Spleen (tissue), 11 donors: ENCODE results near the gene FAM3C. TPM values are rescaled to one million over a fixed set of nuclear protein-coding genes. Genes with fewer than 3 reads are reported as not detected.

Experiments
- DNase-seq: peaks from one replicate; pipeline ENCODE4 v3.0.0-alpha.2; 2020
- H3K27ac ChIP-seq, 8 donors: fragments of 200-600 bp; sonication (generic) in 7 of 8; 1 replicate in 4 of 8; 2 replicates in 4 of 8; pipeline versions ENCODE4 v1.5.0 to v1.8.0; 2016 to 2021; ENCODE audit warnings: inconsistent platforms in 4 of 8, mild to moderate bottlenecking in 4 of 8, moderate library complexity in 1 of 8
- H3K27me3 ChIP-seq, 7 donors: fragments of 200-600 bp; sonication (generic) in 6 of 7; replicated peaks in 1 of 7; 1 replicate in 4 of 7; 2 replicates in 3 of 7; pipeline versions ENCODE4 v1.5.0 to v1.8.0; 2016 to 2021; ENCODE audit warnings: inconsistent platforms in 3 of 7, mild to moderate bottlenecking in 1 of 7
- H3K36me3 ChIP-seq, 6 donors: fragments of 200-600 bp; sonication (generic) in 5 of 6; 1 replicate in 4 of 6; 2 replicates in 2 of 6; pipeline versions ENCODE4 v1.5.0 to v1.8.0; 2016 to 2021; ENCODE audit warnings: inconsistent platforms in 2 of 6
- H3K4me1 ChIP-seq, 6 donors: fragments of 200-600 bp; sonication (generic) in 5 of 6; 1 replicate in 3 of 6; 2 replicates in 3 of 6; pipeline versions ENCODE4 v1.5.0 to v1.8.0; 2016 to 2021; ENCODE audit warnings: inconsistent platforms in 3 of 6
- H3K4me3 ChIP-seq, 8 donors: fragments of 200-600 bp; sonication (generic) in 7 of 8; 1 replicate in 4 of 8; 2 replicates in 4 of 8; pipeline versions ENCODE4 v1.5.0 to v1.8.0; 2016 to 2021; ENCODE audit warnings: inconsistent platforms in 4 of 8, mild to moderate bottlenecking in 4 of 8, moderate library complexity in 2 of 8
- H3K9me3 ChIP-seq, 8 donors: fragments of 200-600 bp; sonication (generic) in 7 of 8; 1 replicate in 4 of 8; 2 replicates in 4 of 8; pipeline versions ENCODE4 v1.5.0 to v1.8.0; 2016 to 2021; ENCODE audit warnings: inconsistent platforms in 4 of 8
- POLR2A ChIP-seq, 3 donors: fragments of 450-650 bp; IDR thresholded peaks; one replicate each; pipeline ENCODE4 v1.5.1; 2017; ENCODE audit warnings: antibody characterized with exemption in 3 of 3, mild to moderate bottlenecking in 1 of 3
- POLR2AphosphoS5 ChIP-seq, 3 donors: sonication (generic); formaldehyde crosslinking; IDR thresholded peaks; one replicate each; pipeline ENCODE4 v1.5.1; 2017; ENCODE audit warnings: antibody characterized with exemption in 3 of 3
- WGBS, 5 donors: extraction: QIAGEN DNeasy Blood & Tissue Kit in 3 of 5; methylation state at CpG; one replicate each; pipeline versions ENCODE4 v1.1.5 to v1.1.7; 2013 to 2018; 5-methylcytosine and 5-hydroxymethylcytosine counted together
- intact Hi-C: fragments of 100-400 bp; cut with DNase I; formaldehyde crosslinking; loops from one replicate; pipeline ENCODE4 v1.15.0; 2023; ENCODE audit warnings: low total_unique reads
- polyA plus RNA-seq, 3 donors: library from polyadenylated mRNA; stranded (reverse); fragments of 200-250 nt; gene quantifications; one replicate each; pipeline ENCODE4 v1.2.1, GENCODE V29; 2013
- total RNA-seq, 7 donors: library from RNA; depleted of rRNA in 3 of 7; stranded (reverse); fragments of >200 nt in 3 of 7; fragmentation: NEBNext Ultra II Directional in 4 of 7; extraction: Animal tissue kit (Norgen Biotek cat#: 25700) in 4 of 7; gene quantifications; one replicate each; pipeline versions ENCODE4 v1.1.0 to v1.2.1, GENCODE V29; 2016 to 2021
- TF ChIP-seq, protein P1 (sequence below), 11 experiments: fragments of 200-600 bp in 7 of 11; fragments of 450-650 bp in 4 of 11; sonication (generic) in 4 of 11; IDR thresholded peaks in 8 of 11; conservative IDR thresholded peaks in 3 of 11; 1 replicate in 7 of 11; 2 replicates in 4 of 11; pipeline versions ENCODE4 v1.4.0 to v1.8.0; 2016 to 2021; ENCODE audit warnings: antibody characterized with exemption in 11 of 11, inconsistent platforms in 4 of 11, mild to moderate bottlenecking in 1 of 11
- donor health status: healthy with polysubstance abuse.
- donor health status: DM: no; HTN: no; CAD: no; lungs with moderate emphysema.
- donor health status: DM: no; HTN: no; CAD: no.
- donor health status: Bipolar disorder and iron deficiency.
- donor health status: healthy.
- donor health status: DM: no; HTN: no; CAD: no.
- donor health status: DM: yes; HTN: yes; CAD: no.

FAM3C gene
- total and polyA plus RNA-seq, 10 donors = 35.4 to 69.2 (median 54.1) TPM

DNA sequence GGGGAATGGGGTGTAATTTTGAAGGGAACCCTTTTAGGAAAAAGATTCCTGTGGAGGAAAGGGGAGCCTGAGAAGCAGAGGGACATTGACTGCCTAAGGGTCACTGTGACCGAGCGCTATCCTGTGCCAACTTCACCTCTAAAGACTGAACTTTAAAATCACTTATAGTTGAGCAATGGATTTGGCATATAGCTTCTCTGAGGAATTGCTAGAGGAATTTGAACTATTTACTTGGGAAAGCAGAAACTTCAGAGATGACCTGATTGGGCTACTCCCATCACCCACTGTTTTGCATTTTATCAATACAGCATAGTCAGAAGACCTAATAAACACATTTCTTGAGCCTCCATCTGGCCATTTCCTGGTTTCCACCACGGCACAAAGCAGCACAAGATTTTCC, 91.0 kb downstream of the FAM3C start:
- no peak overlapping the region for H3K4me3 ChIP-seq
- no peaks in the 10 kb centered on the region for H3K36me3 ChIP-seq
- intact Hi-C loops = no loop called here
- no peaks in the 10 kb centered on the region for H3K4me1 ChIP-seq
- no peak for DNase-seq
- TF ChIP-seq POLR2A (IDR thresholded peaks at IDR 0.05) = no peak
- no peak for TF ChIP-seq POLR2AphosphoS5 (IDR thresholded peaks at IDR 0.05)
- TF ChIP-seq, protein P1, sequence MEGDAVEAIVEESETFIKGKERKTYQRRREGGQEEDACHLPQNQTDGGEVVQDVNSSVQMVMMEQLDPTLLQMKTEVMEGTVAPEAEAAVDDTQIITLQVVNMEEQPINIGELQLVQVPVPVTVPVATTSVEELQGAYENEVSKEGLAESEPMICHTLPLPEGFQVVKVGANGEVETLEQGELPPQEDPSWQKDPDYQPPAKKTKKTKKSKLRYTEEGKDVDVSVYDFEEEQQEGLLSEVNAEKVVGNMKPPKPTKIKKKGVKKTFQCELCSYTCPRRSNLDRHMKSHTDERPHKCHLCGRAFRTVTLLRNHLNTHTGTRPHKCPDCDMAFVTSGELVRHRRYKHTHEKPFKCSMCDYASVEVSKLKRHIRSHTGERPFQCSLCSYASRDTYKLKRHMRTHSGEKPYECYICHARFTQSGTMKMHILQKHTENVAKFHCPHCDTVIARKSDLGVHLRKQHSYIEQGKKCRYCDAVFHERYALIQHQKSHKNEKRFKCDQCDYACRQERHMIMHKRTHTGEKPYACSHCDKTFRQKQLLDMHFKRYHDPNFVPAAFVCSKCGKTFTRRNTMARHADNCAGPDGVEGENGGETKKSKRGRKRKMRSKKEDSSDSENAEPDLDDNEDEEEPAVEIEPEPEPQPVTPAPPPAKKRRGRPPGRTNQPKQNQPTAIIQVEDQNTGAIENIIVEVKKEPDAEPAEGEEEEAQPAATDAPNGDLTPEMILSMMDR (IDR thresholded peaks at IDR 0.05 in 8 of 11, conservative IDR thresholded peaks at IDR 0.05 in 3 of 11) = no peak
- no peak overlapping the region for H3K27ac ChIP-seq
- 76 to 86% (median 80%) methylated on average over 3 of the region's 3 CpGs for WGBS, 5 donors
- no peaks in the 10 kb centered on the region for H3K27me3 ChIP-seq
- peaks cover 0 to 3% (median 0%) of the 10 kb centered on the region in 8 donors for H3K9me3 ChIP-seq

DNA sequence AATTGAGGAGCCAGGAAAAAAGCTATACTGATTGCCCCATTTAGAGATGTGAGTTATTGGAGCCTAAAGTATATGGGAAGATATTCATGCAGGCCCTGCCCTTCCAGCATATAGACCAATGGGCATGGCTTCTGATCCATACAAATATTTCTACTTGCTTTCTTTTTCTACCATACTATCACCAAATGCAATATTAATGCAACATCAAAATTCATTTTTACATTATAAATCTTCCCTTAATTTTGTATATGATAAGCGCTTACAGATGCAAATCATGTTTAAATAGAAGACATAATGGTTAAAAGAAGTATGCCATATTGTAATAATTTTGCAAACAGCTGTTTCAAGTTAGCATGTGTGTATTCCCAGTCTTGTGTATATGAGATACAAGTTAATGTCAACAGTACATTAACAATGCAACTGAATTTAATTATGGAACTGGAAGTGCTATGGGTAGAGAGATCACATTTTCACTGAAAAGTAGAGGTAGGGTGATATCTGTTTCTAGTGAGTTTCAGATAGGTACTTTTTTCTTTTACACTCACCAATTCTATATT, 91.9 kb downstream of the FAM3C start:
- Histone ChIP-seq H3K4me3 (no peak overlapping the region), H3K9me3 (no peaks in the 10 kb centered on the region), H3K27me3 (no peaks in the 10 kb centered on the region), H3K27ac (no peak overlapping the region), H3K36me3 (no peaks in the 10 kb centered on the region), H3K4me1 (no peaks in the 10 kb centered on the region)
- 96 to 97% (median 97%) methylated on average over 1 of the region's 1 CpG for whole genome bisulfite sequencing, 5 donors
- intact Hi-C loops = no loop called here
- TF ChIP-seq POLR2AphosphoS5 (IDR thresholded peaks at IDR 0.05) = no peak
- no peak for DNase-seq

DNA sequence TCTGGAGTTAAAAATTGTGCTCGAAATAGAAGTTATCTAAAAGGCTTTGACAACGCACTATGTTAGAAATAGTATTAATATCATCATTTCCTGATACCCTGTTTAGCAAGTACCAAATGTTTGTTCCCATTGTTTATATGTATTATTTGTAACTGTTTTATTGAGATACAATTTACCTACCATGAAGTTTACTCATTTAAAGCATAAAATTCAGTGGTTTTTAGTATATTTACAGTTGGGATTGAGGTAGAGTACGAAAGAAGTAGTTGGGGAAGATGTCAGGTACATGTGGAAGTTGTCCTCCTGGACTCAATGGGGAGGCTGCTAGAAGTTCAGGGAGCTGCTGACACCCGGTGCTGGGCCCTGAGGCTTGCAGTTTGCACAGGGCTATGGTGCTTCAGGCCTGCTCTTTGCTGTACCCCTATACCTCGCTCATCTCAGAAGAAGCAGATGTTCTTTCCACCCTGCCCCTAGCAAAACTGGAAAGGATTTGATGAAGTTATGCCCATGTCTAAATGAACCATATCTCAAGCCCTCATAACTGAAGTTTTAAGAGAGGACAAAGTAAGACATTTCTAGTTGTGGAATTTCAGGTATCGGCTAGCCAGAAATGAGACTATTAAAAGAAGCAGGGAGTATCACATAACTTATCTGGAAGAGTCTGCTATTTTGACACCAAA, 92.5 kb downstream of the FAM3C start:
- Histone ChIP-seq H3K36me3 (no peaks in the 10 kb centered on the region), H3K4me3 (no peak overlapping the region), H3K27me3 (no peaks in the 10 kb centered on the region), H3K27ac (no peak overlapping the region), H3K9me3 (no peaks in the 10 kb centered on the region), H3K4me1 (no peaks in the 10 kb centered on the region)
- WGBS, 5 donors = 90 to 93% (median 92%) methylated on average over 6 of the region's 6 CpGs
- no peak for DNase-seq
- TF ChIP-seq POLR2AphosphoS5 (IDR thresholded peaks at IDR 0.05) (no peak), POLR2A (IDR thresholded peaks at IDR 0.05) (no peak)
- TF ChIP-seq, protein P1 (IDR thresholded peaks at IDR 0.05 in 8 of 11, conservative IDR thresholded peaks at IDR 0.05 in 3 of 11) = no peak
- intact Hi-C loops = no loop called here

DNA sequence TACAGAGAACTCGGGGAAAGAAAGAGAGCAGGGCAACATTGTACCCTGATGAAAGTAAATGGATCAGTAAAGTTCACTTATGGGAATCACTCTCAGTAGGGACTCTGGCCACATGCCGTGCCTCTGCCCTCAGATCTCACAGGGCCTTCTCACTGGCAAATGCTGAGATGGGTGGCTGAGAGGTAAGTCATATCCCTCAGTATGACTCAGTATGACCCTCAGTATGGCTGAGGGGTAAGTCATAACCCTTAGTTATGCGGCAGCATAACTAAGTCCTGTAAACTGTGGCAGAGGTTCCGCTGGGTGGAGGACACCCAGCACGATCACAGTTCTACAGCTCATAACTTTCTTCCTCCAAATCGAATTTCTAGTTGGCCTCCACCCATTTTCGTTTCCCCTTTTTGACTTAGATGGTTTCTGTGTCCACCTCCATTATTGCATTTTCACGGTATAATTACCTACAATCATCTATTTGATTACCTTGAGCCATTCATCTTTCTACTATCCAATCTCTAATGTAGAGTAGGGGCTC, 93.8 kb downstream of the FAM3C start:
- no peaks in the 10 kb centered on the region for H3K9me3 ChIP-seq
- H3K27ac ChIP-seq = peak overlapping the region in 4 of 8 donors; percentile 29 to 68 (median 52)
- intact Hi-C loops = no loop called here
- no peak for DNase-seq
- no peaks in the 10 kb centered on the region for H3K27me3 ChIP-seq
- TF ChIP-seq POLR2A (IDR thresholded peaks at IDR 0.05) = no peak
- TF ChIP-seq POLR2AphosphoS5 (IDR thresholded peaks at IDR 0.05) = no peak
- TF ChIP-seq, protein P1 (IDR thresholded peaks at IDR 0.05 in 8 of 11, conservative IDR thresholded peaks at IDR 0.05 in 3 of 11) = no peak
- no peaks in the 10 kb centered on the region for H3K4me1 ChIP-seq
- H3K36me3 ChIP-seq = no peaks in the 10 kb centered on the region
- WGBS, 5 donors = 72 to 87% (median 78%) methylated on average over 8 of the region's 8 CpGs
- H3K4me3 ChIP-seq = no peak overlapping the region
